ENCODE measurements around the gene CALML6.

The CALML6 gene

GRCh38 chr1:1954015-1954414 is 39.0 kb downstream of the CALML6 start:
- Histone ChIP-seq H3K27ac (no peak overlapping the region), H3K4me3 (ENCODE audit: low read depth in 1 of 2, low read length in 1 of 2) (no peak overlapping the region), H3K36me3 (no peaks in the 10 kb centered on the region), H3K27me3 (peaks cover 4% of the 10 kb centered on the region), H3K4me1 (ENCODE audit: control insufficient read depth in 1 of 2, insufficient read depth in 1 of 2, low read depth in 1 of 2, low read length in 1 of 2) (no peaks in the 10 kb centered on the region), H3K9me3 (no peaks in the 10 kb centered on the region)
- TF ChIP-seq, protein P1, sequence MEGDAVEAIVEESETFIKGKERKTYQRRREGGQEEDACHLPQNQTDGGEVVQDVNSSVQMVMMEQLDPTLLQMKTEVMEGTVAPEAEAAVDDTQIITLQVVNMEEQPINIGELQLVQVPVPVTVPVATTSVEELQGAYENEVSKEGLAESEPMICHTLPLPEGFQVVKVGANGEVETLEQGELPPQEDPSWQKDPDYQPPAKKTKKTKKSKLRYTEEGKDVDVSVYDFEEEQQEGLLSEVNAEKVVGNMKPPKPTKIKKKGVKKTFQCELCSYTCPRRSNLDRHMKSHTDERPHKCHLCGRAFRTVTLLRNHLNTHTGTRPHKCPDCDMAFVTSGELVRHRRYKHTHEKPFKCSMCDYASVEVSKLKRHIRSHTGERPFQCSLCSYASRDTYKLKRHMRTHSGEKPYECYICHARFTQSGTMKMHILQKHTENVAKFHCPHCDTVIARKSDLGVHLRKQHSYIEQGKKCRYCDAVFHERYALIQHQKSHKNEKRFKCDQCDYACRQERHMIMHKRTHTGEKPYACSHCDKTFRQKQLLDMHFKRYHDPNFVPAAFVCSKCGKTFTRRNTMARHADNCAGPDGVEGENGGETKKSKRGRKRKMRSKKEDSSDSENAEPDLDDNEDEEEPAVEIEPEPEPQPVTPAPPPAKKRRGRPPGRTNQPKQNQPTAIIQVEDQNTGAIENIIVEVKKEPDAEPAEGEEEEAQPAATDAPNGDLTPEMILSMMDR (IDR thresholded peaks at IDR 0.05) = no peak

GRCh38 chr1:1954831-1955441 is 39.9 kb downstream of the CALML6 start:
- Histone ChIP-seq H3K4me3 (ENCODE audit: low read depth in 1 of 2, low read length in 1 of 2) (no peak overlapping the region), H3K36me3 (no peaks in the 10 kb centered on the region), H3K4me1 (ENCODE audit: control insufficient read depth in 1 of 2, insufficient read depth in 1 of 2, low read depth in 1 of 2, low read length in 1 of 2) (no peaks in the 10 kb centered on the region), H3K27ac (no peak overlapping the region), H3K9me3 (no peaks in the 10 kb centered on the region), H3K27me3 (peaks cover 13% of the 10 kb centered on the region)
- TF ChIP-seq, protein P1 (IDR thresholded peaks at IDR 0.05) = no peak

GRCh38 chr1:1955621-1956094 is 40.6 kb downstream of the CALML6 start:
- Histone ChIP-seq H3K4me1 (ENCODE audit: control insufficient read depth in 1 of 2, insufficient read depth in 1 of 2, low read depth in 1 of 2, low read length in 1 of 2) (no peaks in the 10 kb centered on the region), H3K27ac (no peak overlapping the region), H3K9me3 (no peaks in the 10 kb centered on the region), H3K4me3 (ENCODE audit: low read depth in 1 of 2, low read length in 1 of 2) (no peak overlapping the region), H3K27me3 (peaks cover 20% of the 10 kb centered on the region), H3K36me3 (no peaks in the 10 kb centered on the region)
- TF ChIP-seq, protein P1 (IDR thresholded peaks at IDR 0.05) = no peak

GRCh38 chr1:1956101-1956500 is 41.0 kb downstream of the CALML6 start:
- Histone ChIP-seq H3K27me3 (peaks cover 25% of the 10 kb centered on the region), H3K27ac (no peak overlapping the region), H3K36me3 (no peaks in the 10 kb centered on the region), H3K4me1 (ENCODE audit: control insufficient read depth in 1 of 2, insufficient read depth in 1 of 2, low read depth in 1 of 2, low read length in 1 of 2) (no peaks in the 10 kb centered on the region), H3K9me3 (no peaks in the 10 kb centered on the region), H3K4me3 (ENCODE audit: low read depth in 1 of 2, low read length in 1 of 2) (no peak overlapping the region)
- TF ChIP-seq, protein P1 (IDR thresholded peaks at IDR 0.05) = no peak

DNA sequence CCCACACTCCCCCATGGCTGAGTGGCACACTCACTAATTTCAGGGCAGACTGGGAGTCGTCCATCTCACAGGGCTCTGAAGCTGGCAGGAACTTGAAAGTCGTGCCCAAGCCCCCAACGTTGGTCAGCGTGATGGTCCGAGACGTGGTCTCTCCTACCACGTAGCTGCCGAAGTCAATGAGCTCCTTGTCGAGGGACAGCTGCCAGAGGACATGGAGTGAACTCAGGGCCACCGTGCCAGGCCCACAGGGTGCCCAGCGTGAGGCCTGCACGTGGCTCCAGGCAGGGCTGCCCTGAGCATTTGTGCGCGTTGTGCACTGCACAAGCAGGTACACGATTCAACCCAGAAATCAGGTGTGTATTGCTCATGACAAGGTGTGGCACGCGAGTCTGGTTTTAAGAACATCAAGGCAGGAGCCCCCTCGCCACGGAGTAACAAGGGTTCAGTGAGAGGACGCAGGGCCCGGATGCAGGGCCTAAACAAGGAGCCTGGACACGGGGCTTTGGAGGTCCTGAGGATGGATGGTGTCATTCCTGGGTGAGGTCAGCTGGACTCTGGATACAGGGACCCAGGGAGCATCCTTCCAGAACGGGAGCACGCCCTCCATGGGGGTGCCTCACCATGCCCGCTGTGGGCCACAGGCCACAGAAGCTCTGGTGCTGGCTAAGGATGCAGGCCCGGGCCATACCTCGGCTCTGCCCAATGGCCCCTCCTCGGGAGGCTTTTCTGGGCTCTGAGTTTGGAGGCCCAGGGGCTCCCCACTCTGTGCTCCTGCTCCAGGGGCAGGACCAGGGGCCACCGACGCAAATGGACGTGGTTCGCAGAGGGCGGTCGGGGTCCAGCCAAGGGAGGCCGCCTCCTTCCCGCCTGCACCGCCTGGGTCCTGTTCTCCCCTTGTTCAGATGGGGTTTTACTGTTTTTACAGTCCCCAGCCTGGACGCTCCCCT is 41.8 kb downstream of the CALML6 start:
- TF ChIP-seq, protein P1 (IDR thresholded peaks at IDR 0.05) = no peak
- no peak overlapping the region for H3K27ac ChIP-seq
- H3K36me3 ChIP-seq = no peaks in the 10 kb centered on the region
- peaks cover 32% of the 10 kb centered on the region for H3K27me3 ChIP-seq
- no peaks in the 10 kb centered on the region for H3K9me3 ChIP-seq
- H3K4me3 ChIP-seq (ENCODE audit: low read depth in 1 of 2, low read length in 1 of 2) = no peak overlapping the region
- no peaks in the 10 kb centered on the region for H3K4me1 ChIP-seq (ENCODE audit: control insufficient read depth in 1 of 2, insufficient read depth in 1 of 2, low read depth in 1 of 2, low read length in 1 of 2)
